ENCODE measurements around the gene HOMER3.

DNA sequence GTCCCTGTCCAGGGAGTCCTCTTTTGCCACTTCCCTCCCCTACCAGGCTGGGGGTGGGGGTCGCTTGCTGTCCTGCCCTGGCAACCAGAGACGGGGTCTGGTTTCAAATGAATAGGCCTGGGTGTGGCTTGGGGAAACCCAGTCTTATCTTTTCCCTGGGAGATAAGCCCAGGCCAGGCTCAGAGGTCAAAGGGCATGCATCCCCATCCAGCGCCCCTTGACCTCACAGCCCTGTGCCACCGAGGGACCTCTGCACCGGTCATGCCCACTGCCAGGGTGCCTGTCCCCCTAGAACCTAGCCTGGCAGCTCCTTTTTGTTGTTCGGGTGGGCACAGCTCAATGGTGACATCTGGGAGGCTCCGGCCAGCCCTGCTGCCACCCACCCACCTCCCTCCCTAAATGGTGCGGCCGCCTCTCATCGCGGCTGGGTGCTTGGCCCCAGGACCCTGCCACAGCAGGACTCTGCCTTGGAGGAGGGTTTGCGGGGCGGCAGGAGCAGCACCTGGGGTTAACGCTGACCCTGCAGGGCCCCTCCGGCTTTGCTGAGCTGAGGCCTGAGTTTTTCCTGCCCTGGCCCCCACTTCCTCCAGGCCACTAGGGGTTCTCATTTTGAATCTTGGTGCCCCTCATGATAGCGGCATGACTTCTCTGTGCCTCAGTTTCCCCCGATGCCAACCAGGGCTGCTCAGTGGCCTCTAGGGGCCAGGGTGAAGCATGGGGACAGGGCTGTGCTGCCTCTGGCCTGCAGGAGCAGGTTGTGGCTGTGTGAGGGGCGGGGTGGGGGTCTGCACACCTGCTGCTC, 42.2 kb downstream of the HOMER3 start:
- TF ChIP-seq, protein P1, sequence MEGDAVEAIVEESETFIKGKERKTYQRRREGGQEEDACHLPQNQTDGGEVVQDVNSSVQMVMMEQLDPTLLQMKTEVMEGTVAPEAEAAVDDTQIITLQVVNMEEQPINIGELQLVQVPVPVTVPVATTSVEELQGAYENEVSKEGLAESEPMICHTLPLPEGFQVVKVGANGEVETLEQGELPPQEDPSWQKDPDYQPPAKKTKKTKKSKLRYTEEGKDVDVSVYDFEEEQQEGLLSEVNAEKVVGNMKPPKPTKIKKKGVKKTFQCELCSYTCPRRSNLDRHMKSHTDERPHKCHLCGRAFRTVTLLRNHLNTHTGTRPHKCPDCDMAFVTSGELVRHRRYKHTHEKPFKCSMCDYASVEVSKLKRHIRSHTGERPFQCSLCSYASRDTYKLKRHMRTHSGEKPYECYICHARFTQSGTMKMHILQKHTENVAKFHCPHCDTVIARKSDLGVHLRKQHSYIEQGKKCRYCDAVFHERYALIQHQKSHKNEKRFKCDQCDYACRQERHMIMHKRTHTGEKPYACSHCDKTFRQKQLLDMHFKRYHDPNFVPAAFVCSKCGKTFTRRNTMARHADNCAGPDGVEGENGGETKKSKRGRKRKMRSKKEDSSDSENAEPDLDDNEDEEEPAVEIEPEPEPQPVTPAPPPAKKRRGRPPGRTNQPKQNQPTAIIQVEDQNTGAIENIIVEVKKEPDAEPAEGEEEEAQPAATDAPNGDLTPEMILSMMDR (conservative IDR thresholded peaks at IDR 0.05 in 1 of 2, IDR thresholded peaks at IDR 0.05 in 1 of 2; ENCODE audit: extremely low read depth in 1 of 2, insufficient read depth in 1 of 2, low read depth in 1 of 2, low read length in 2 of 2): no peak
- TF ChIP-seq EZH2 (IDR thresholded peaks at IDR 0.05; ENCODE audit: borderline replicate concordance, low read length): no peak

Measured in mammary epithelial cell (primary cell).